Mesothelial cell of epicardium (in vitro differentiated cells): ENCODE data around the gene ZBTB14. TPM values are rescaled to one million over a fixed set of nuclear protein-coding genes. Genes with fewer than 3 reads are reported as not detected.

ENCODE experiments used
- DNase-seq, 2 experiments: peaks; one replicate each; pipeline ENCODE4 v3.0.0; 2021; ENCODE audit warnings: low spot score in 2 of 2; ENCODE audit not compliant: unreplicated experiment in 2 of 2
- H3K27ac Mint-ChIP-seq: 2 replicates; pipeline ENCODE4 v1.8.0; 2021; ENCODE audit warnings: mixed read lengths
- H3K27me3 Mint-ChIP-seq: 2 replicates; pipeline ENCODE4 v1.8.0; 2021; ENCODE audit warnings: low read depth, mixed read lengths
- H3K36me3 Mint-ChIP-seq: 2 replicates; pipeline ENCODE4 v1.8.0; 2021; ENCODE audit warnings: mixed read lengths
- H3K4me1 Mint-ChIP-seq: 2 replicates; pipeline ENCODE4 v1.8.0; 2021; ENCODE audit warnings: mixed read lengths
- H3K4me3 Mint-ChIP-seq: 2 replicates; pipeline ENCODE4 v1.8.0; 2021; ENCODE audit warnings: mild to moderate bottlenecking, moderate library complexity, mixed read lengths
- H3K9me3 Mint-ChIP-seq: 2 replicates; pipeline ENCODE4 v1.8.0; 2021; ENCODE audit warnings: mixed read lengths
- total RNA-seq: library from RNA; stranded (reverse); gene quantifications from 3 replicates; pipeline ENCODE4 v1.2.1, GENCODE V29; 2021
- TF ChIP-seq, protein P1 (sequence below): fragments of 200-600 bp; sonication (generic); IDR thresholded peaks from one replicate; pipeline ENCODE4 v1.5.0; 2021; ENCODE audit warnings: antibody characterized with exemption; ENCODE audit not compliant: unreplicated experiment

Gene ZBTB14, protein sequence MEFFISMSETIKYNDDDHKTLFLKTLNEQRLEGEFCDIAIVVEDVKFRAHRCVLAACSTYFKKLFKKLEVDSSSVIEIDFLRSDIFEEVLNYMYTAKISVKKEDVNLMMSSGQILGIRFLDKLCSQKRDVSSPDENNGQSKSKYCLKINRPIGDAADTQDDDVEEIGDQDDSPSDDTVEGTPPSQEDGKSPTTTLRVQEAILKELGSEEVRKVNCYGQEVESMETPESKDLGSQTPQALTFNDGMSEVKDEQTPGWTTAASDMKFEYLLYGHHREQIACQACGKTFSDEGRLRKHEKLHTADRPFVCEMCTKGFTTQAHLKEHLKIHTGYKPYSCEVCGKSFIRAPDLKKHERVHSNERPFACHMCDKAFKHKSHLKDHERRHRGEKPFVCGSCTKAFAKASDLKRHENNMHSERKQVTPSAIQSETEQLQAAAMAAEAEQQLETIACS
- 14.6 to 15.4 TPM (median 14.9 TPM) in 3 replicates for total RNA-seq

DNA sequence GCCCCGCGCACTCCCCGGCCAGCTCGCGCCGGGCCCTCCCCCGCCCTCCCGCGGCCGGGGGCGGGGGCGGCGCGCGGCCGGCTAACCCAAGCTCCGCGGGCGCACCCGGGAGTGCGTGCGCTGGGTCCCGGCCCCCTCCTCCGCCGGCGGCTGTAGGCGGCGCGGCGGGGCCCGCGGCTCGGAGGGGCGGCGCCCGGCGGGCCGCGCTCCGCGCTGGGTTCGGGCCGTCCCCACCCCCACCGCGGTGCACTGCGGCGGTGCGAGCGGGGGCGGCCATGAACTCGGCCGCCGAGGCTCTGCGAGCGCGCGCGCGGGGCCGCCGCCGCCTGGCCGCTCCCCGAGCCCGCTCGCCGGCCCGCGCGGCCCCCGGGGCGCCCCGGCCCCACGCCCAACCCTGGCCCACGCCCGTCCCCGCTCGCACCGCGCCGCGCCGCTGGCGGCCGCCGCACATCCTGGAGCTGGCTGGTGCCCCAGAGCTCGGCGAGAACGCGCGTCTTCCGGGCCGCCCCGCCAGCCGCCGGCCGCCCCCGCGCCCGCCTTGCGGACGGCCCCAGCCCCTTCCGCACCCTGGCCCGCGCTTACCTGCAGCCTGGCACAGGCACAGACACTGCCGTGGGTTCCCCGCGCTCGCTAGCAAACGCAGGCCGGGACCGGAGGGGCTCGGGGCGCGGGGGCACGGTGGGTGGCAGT, at the start of gene ZBTB14:
ZBTB14 (minus strand) TSS at position 496 of the 690 bp plus-strand sequence. CDS start 2,480 bp downstream, outside the sequence.
- H3K4me3 Mint-ChIP-seq, result peak within 1 kb of the TSS; percentile 85
- H3K36me3 Mint-ChIP-seq, result peaks cover 13% of the 10 kb centered on the region
- H3K4me1 Mint-ChIP-seq, result peaks cover 12% of the 10 kb centered on the region
- DNase-seq, result peak; percentile 57 to 77
- H3K9me3 Mint-ChIP-seq, result no peaks in the 10 kb centered on the region
- TF ChIP-seq, protein P1, sequence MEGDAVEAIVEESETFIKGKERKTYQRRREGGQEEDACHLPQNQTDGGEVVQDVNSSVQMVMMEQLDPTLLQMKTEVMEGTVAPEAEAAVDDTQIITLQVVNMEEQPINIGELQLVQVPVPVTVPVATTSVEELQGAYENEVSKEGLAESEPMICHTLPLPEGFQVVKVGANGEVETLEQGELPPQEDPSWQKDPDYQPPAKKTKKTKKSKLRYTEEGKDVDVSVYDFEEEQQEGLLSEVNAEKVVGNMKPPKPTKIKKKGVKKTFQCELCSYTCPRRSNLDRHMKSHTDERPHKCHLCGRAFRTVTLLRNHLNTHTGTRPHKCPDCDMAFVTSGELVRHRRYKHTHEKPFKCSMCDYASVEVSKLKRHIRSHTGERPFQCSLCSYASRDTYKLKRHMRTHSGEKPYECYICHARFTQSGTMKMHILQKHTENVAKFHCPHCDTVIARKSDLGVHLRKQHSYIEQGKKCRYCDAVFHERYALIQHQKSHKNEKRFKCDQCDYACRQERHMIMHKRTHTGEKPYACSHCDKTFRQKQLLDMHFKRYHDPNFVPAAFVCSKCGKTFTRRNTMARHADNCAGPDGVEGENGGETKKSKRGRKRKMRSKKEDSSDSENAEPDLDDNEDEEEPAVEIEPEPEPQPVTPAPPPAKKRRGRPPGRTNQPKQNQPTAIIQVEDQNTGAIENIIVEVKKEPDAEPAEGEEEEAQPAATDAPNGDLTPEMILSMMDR, result no peak
- H3K27ac Mint-ChIP-seq, result peak within 1 kb of the TSS; percentile 99
- peaks cover 17% of the 10 kb centered on the region for H3K27me3 Mint-ChIP-seq

DNA sequence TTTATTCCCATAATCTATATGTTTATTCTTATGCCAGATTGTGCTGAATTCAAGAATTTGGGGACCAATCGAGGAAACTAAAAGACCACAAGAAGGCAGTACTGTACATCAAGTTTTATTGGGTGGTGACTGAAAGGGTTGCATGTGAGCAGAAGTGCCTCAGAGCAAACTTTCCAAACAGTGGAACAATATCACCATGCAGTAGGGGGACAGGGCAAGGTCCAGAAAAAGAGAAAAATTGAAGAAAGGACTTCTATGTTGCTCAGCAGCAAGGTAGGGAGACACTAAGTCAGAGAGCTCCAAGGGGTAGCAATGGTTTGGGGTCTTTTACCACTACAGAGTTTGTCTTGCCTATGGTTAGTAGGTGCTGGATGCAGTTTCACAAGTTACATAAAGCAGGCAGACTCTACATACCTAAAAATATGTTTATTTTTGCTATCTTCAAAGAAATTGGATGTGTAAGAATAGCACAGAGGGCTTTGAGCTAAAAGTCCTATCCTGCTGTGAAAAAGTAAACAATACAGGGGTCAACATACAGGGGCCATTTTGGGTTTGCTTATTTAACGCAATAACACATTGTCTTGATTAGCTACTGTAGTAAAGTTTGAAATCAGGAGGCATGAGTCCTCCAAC, 43.8 kb upstream of the ZBTB14 start:
- Mint-ChIP-seq H3K4me1 (no peaks in the 10 kb centered on the region), H3K27ac (no peak overlapping the region), H3K36me3 (no peaks in the 10 kb centered on the region), H3K27me3 (peaks cover 17% of the 10 kb centered on the region), H3K4me3 (no peak overlapping the region), H3K9me3 (no peaks in the 10 kb centered on the region)
- TF ChIP-seq, protein P1, result no peak
- no peak for DNase-seq

DNA sequence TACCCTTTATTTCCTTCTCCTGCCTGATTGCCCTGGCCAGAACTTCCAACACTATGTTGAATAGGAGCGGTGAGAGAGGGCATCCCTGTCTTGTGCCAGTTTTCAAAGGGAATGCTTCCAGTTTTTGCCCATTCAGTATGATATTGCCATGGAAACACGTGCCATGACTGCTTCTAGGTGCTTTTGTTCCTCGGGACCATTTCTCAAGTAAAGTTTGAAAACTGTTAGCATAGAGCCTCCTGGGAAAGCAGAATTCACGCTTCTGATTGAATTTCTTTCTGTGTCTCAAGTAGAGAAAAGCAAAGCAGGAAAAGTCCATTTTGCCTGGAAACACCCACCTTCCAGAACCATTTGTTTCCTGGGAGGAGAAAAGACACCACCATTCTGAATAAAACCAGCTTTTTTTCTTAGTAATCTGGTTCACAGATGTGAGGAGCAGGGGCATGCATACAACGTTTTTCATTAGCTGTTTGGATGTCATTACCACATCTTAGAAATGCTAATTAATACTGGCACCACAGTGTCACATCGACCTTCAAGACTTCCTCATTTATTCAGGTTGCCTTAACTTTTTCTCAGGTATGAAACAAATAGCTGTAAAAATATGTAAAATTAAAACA, 39.0 kb upstream of the ZBTB14 start:
- TF ChIP-seq, protein P1, result no peak
- no peak overlapping the region for H3K27ac Mint-ChIP-seq
- no peak overlapping the region for H3K4me3 Mint-ChIP-seq
- no peak for DNase-seq
- no peaks in the 10 kb centered on the region for H3K36me3 Mint-ChIP-seq
- peaks cover 3% of the 10 kb centered on the region for H3K27me3 Mint-ChIP-seq
- peaks cover 3% of the 10 kb centered on the region for H3K9me3 Mint-ChIP-seq
- no peaks in the 10 kb centered on the region for H3K4me1 Mint-ChIP-seq

DNA sequence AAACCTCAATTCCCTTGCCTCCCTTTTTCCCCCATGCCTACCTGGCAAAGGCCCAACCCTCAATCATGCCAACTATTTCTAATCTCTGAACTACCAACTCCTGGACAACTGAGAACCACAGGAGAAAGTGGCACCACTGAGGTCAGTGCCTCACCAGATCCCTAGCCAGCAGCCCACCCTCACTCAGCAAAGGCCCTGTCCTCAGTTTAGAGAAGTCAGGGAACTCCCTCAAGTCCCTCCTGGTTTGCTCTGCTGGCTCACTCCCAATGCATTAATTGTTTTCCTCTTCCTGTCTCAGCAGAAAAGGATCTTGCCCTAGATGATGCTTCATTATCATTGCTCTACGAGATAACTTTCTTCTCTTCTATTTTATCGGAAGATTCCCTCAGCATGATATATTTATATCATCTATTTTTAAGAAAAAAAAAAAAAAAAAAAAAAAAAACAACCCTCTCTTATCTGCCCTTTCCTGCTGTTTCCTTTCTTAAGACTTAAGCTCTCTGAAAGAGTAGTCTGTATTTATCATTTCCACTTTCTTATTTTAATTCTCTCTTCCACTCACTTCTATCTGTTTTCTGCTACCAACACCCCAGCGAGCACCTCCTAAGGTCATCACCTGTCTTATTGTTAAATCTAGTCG, 22.7 kb upstream of the ZBTB14 start:
- Mint-ChIP-seq H3K27ac (no peak overlapping the region), H3K4me3 (no peak overlapping the region), H3K4me1 (no peaks in the 10 kb centered on the region), H3K9me3 (no peaks in the 10 kb centered on the region), H3K27me3 (peaks cover 11% of the 10 kb centered on the region), H3K36me3 (no peaks in the 10 kb centered on the region)
- no peak for DNase-seq
- TF ChIP-seq, protein P1, result no peak

DNA sequence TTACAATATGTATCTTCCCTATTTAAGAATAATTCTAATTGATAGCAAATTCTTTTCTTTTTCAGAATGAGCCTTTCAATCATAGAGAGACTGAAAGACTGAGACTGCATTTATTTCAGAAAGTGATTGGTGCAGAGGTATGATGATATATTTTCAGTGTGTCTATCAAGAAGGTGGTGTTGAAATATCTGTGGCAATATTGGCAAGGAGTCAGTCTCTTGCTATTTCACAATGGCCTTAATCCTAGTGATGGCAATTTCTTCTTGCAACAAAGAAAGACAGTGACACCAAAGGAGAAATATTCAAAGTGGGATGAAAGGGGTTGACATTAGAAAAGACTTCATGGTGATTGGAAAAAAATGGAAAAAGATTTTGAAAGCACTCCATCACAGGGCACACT, 21.7 kb upstream of the ZBTB14 start:
- no peaks in the 10 kb centered on the region for H3K9me3 Mint-ChIP-seq
- no peak for DNase-seq
- H3K36me3 Mint-ChIP-seq, result no peaks in the 10 kb centered on the region
- H3K4me3 Mint-ChIP-seq, result no peak overlapping the region
- no peak overlapping the region for H3K27ac Mint-ChIP-seq
- TF ChIP-seq, protein P1, result no peak
- H3K27me3 Mint-ChIP-seq, result peaks cover 11% of the 10 kb centered on the region
- no peaks in the 10 kb centered on the region for H3K4me1 Mint-ChIP-seq
